ENCODE data around the gene CRACDL.

CRACDL gene

DNA sequence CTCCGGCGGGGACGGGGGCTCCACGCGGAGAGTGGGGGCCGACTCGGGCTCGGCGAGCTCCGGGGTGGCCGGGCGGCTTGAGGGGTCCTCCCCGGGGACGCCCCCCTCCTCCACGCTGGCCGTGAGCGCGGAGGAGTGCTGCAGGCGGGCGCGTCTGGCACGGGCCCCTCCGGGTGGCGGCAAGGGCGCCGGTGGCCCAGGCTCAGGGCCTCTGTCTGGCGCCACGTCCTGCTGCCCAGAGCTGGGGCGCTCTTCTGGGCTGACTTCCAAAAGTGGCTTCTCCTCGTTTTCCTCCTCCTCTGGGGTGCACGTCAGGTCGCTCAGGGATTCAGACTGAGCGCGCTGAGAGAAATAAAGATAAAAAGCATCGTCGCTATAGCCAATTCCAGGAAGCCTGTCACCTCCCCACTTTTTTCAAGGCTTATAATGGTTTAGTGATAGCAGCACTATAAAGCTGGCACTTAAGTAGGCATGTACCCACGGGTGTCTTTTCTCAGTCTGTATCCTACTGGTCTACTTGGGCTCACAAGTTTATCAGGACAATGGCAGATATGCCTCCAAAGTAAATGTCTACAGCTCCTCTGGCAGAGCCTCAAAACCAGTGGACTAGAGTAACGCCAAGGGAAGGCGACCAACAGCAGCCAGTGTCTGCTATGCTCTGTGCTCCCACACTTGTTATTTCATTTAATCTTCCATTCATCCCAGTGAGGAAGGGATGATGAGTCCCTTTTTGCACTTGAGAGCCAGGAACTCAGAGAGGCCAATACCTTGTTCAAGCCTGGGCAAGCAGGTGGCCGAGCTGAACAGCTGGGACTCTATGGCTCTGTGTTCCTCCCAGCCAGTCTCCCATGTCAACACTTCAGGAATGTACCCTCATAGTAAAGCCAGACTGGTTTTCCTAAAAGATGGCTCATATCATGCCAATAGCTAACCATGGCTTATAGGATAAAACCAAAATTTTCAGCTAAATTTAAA lies 112.5 kb downstream of the CRACDL start:
- no peak for DNase-seq (ENCODE audit: low read depth)
- H3K4me3 ChIP-seq (ENCODE audit: low read depth, low read length): no peak overlapping the region
- TF ChIP-seq CTCF (conservative IDR thresholded peaks at IDR 0.05; ENCODE audit: low read depth, low read length): no peak

DNA sequence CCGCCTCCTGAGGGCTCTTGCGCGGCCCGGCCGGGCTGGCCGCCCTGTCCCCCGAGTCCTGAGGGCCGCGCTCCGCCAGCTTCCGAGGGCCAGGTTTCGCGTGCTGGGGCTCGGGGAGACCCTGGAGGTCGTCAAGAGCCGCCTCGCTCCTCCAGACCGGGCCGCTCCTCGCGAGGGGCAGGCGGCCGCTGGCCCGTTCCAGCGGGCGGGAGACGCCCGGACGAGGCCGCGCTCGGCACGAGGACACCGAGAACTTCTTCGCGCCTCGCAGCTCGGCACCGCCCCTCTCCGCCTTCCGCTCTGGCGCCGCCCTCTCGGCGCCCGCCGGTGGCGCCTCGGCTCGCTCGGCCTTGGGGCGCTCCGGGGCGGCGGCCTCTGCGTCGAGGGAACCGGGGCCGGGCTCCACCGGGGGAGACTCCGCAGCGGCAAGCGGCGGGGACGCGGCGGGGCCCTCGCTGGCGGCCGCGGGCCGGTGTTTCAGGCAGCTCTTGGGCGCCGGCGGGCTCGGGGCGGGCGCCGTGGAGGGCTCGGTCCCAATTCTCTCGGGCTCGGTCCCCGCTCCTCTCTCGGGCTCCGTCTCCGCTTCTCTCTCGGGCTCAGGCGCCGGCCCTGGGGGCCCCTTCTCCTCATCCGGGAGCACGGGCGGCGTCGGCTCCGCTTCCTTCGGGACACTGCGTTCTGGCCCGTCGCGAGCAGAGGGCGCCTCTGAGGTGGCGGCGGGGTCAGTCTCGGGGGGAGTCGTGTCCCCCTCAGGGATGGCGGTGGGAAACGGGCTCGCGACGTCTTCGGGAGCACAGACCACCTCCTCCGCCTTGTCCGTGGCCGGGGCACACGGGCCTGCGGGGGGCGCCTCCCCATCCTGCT lies 113.5 kb downstream of the CRACDL start:
- no peak for TF ChIP-seq CTCF (conservative IDR thresholded peaks at IDR 0.05; ENCODE audit: low read depth, low read length)
- DNase-seq (ENCODE audit: low read depth): no peak
- H3K4me3 ChIP-seq (ENCODE audit: low read depth, low read length): no peak overlapping the region

GRCh38 chr2:98821629-98822135 lies 114.3 kb downstream of the CRACDL start:
- TF ChIP-seq CTCF (conservative IDR thresholded peaks at IDR 0.05; ENCODE audit: low read depth, low read length): no peak
- DNase-seq (ENCODE audit: low read depth): no peak
- no peak overlapping the region for H3K4me3 ChIP-seq (ENCODE audit: low read depth, low read length)

DNA sequence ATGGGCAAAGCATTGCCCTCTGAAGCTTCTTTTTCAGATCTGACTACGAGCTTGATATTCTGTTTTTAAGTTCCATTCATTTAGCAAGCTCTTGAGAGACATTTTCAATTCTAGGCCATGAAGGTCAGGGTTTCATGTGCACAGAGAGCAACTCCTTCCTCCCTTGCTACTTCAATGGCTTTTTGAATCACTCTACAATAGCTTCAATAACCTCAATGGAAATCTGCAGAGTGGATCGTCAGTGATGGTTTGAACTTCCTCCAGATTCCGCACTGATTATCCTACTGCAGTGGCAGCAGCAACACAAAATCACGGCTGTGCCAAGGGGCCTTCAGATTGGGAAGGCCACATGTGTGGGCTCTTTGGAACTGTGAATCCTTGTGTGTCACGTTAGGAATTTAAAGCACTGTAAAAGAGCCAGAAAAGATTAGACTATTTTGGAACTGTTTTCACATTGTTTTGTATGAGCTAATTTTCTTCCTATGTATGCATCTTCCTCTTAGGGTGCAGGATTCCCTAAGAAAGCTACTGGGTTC lies 116.7 kb downstream of the CRACDL start:
- no peak for DNase-seq (ENCODE audit: low read depth)
- H3K4me3 ChIP-seq (ENCODE audit: low read depth, low read length): no peak overlapping the region
- no peak for TF ChIP-seq CTCF (conservative IDR thresholded peaks at IDR 0.05; ENCODE audit: low read depth, low read length)

GRCh38 chr2:98818164-98818563 lies 117.9 kb downstream of the CRACDL start:
- DNase-seq (ENCODE audit: low read depth): no peak
- no peak for TF ChIP-seq CTCF (conservative IDR thresholded peaks at IDR 0.05; ENCODE audit: low read depth, low read length)
- no peak overlapping the region for H3K4me3 ChIP-seq (ENCODE audit: low read depth, low read length)

GRCh38 chr2:98816281-98816680 lies 119.7 kb downstream of the CRACDL start:
- no peak for TF ChIP-seq CTCF (conservative IDR thresholded peaks at IDR 0.05; ENCODE audit: low read depth, low read length)

More at GRCh38 chr2:98816281-98816680, 119.7 kb downstream of the CRACDL start:
- no peak overlapping the region for H3K4me3 ChIP-seq (ENCODE audit: low read depth, low read length)
- no peak for DNase-seq (ENCODE audit: low read depth)
